GM18508 (cell line): Measurements from ENCODE around the gene MAN1B1.

Source experiments
- ATAC-seq: cut with Tn5 transposase; IDR thresholded peaks from one replicate; pipeline ENCODE4 v1.9.1; 2021; ENCODE audit warnings: moderate number of reproducible peaks; ENCODE audit not compliant: insufficient read depth, unreplicated experiment

The MAN1B1 gene

DNA sequence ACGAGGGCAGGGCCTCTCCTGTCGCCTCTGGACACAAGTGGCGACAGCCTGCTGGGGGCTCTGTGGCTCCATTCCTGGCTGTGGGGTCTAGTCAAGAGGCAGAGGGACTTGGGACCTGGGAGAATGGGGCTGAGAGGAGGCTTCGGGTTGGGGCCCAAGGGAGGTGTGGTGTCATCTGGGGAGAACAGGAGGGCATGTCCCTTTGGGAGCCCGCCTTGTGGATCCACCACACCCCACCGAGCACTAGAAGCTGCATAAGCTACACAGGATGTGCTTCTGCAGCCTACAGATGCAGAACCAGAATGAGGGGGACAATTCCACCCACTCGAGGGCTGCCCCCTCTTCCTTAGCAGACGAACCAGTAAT is 3.9 kb upstream of the MAN1B1 start:
- ATAC-seq, result no peak

DNA sequence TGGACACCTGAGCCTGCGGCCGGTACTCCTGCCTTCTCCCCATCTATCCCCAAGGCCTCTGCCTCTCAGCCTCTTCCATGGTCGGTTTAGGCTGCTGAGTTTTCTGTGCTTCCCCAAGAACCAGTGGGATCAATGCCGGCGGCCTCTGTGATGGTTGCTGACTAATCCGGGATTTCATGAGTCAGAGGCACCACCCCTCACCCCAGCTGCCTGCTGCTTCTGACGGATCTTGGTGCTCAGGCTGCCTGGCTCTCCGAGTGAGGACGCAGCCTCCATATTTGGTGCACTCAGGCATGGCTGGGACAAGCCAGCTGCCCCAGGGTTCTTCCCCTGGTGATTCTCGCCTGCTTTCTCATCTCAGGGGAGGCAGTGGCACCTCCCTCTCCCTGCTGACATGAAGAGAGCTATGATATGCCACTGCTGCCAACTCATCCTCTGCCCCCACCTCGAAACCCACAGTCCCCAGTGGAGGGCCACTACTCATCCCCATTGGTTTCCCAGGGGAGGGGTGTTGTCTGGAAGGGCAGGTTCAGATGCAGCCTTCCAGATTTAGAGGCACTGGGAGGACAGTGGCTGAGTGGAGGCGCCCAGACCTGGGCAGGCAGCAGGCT is 3.3 kb upstream of the MAN1B1 start:
- no peak for ATAC-seq

DNA sequence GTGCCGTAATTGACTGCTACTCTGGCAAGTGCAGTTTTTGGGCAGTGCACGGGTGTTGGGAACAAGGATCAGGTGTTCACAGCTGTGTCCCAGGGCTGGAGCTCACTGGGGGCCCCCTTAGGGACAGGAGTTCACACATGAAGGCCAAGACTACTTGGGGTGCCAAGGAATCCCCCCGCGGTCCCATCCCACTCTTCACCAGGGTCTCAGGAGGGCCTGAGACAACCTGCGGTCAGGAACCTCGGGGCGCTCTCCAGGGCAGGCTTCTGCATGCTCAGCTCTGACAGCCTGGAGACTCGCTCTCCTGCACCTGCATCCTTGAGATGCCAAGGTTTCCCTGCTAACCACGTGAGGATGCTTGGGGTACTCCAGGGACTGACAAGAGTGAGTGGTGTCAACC is 2.3 kb upstream of the MAN1B1 start:
- ATAC-seq, result no peak

- no peak for ATAC-seq
Measured at GRCh38 chr9:137085920-137086530, 760 bp upstream of the MAN1B1 start.

GRCh38 chr9:137087409-137087925 is 682 bp downstream of the MAN1B1 start:
- no peak for ATAC-seq

DNA sequence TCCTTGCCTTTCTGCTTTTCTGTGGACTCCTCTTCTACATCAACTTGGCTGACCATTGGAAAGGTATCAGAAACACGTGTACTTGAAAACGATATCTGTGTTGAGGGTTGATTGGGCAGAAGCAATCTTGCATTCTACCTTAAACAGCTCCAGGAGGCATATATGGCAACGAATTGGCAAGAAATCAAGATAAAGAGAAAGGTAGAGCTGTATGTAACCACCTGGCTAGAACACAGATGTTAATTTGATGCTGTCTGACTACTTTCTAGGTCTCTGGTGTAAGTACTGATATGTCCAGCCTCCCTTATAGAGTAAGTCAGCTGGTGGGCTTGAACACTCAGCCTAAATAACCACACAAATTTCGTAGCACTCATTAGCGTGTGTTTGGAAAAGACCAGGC is 1.3 kb downstream of the MAN1B1 start:
- no peak for ATAC-seq

DNA sequence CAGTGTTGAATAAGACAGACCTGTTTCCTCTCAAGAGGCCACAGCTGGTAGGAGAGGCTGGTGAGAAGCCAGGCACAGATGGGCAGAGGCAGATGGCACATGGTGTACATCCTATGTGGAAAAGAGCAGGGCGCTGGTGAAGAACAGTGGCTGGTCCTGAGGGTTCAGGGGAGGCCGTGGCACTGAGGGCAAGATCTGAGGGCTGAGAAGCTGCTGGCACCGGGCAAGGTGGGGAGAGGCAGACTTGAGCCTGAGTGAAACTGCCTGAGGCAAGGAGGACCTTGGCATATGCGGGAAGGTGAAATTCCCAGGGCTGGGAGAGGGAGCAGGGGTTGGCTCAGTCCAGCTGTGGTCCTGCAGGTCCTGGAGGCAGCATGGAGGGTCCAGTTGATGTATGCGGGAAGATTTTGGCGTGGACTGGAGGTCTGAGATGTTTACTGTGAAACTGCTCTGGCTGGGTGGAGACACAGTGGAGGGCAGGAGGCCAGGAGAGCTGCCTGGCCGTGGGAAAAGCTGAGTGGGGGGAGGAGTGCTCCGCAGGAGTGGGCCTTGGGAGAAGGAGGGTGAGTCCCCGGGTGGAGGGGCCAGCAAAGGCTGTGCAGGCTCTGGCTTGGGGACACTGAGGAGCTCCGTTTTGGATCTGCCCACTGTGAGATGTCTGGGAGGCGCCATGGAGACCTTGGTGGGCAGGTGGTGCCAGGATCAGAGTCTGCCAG is 2.6 kb downstream of the MAN1B1 start:
- no peak for ATAC-seq

DNA sequence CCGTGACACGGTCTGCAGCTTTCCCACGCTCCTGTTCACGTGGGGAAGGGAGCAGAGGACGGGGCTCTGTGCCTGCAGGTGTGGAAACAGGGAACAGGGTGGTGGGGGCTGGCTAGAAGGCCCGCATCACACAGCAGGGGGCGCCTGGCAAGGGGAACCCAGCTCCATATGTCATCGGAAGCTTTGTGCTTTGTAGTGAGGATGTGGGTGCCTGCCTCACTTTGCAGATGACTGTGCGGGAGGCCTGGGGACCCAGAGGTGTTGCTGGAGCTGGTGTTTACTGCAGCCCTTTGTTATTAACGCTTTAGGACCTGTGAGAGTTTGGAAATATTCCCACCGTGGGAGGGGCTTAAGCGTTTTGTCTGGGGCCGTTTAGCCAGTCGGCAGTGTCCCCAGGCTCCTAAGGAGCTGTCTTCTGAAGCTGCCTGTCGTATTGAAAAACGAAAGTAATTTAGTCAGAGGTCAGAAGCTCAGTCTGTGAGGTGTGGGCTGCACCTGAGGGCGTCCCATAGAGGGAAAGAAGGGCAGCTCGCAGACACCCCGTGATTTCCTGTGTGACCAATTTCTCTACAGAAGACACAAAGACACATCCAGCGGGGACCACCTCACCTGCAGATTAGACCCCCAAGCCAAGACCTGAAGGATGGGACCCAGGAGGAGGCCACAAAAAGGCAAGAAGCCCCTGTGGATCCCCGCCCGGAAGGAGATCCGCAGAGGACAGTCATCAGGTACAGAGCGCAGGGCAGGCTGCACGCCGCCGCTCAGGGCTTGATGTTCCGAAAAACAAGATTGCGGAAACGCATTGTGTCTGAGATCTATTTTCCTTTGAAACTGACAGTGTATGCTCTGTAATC is 9.1 kb downstream of the MAN1B1 start:
- ATAC-seq, result peak; percentile 48

- no peak for ATAC-seq
Measured at GRCh38 chr9:137096785-137097546, 10.2 kb downstream of the MAN1B1 start.

- ATAC-seq, result no peak
Measured at GRCh38 chr9:137097761-137098462, 11.1 kb downstream of the MAN1B1 start.

DNA sequence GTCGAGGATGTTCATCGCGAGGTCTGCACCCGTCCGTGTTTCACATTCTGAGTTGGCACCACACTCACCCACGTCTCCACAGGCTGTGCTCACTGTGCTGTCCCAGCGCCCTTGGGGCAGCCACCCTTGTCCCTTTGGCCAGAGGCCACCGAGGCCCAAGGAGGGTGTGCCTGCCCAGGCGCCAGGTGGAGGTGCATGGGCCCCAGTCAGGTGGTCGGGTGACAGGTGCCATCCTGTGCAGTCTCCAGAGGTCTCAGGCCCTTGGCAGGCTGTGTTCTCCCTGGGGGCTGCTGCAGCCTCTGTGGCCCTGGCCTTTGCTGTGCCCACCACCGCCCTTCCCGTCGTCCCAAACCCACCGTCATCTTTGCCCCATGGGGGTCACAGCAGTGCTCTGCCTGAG is 12.4 kb downstream of the MAN1B1 start:
- ATAC-seq, result no peak

DNA sequence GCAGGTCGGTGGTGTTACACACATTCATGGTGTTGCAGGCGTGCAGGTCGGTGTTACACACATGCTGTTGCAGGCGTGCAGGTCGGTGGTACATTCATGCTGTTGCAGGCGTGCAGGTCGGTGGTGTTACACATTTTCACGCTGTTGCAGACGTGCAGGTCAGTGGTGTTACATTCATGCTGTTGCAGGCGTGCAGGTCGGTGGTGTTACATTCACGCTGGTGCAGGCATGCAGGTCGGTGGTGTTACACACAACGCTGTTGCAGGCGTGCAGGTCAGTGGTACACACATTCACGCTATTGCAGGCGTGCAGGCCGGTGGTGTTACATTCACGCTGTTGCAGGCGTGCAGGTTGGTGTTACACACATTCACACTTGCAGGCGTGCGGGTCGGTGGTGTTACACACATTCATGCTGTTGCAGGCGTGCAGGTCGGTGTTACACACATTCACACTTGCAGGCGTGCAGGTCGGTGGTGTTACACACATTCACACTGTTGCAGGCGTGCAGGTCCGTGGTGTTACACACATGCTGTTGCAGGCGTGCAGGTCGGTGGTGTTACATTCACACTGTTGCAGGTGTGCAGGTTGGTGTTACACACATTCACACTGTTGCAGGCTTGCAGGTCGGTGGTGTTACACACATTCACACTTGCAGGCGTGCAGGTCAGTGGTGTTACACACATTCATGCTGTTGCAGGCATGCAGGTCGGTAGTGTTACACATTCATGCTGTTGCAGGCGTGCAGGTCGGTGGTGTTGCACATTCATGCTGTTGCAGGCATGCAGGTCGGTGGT is 16.6 kb downstream of the MAN1B1 start:
- ATAC-seq, result no peak

DNA sequence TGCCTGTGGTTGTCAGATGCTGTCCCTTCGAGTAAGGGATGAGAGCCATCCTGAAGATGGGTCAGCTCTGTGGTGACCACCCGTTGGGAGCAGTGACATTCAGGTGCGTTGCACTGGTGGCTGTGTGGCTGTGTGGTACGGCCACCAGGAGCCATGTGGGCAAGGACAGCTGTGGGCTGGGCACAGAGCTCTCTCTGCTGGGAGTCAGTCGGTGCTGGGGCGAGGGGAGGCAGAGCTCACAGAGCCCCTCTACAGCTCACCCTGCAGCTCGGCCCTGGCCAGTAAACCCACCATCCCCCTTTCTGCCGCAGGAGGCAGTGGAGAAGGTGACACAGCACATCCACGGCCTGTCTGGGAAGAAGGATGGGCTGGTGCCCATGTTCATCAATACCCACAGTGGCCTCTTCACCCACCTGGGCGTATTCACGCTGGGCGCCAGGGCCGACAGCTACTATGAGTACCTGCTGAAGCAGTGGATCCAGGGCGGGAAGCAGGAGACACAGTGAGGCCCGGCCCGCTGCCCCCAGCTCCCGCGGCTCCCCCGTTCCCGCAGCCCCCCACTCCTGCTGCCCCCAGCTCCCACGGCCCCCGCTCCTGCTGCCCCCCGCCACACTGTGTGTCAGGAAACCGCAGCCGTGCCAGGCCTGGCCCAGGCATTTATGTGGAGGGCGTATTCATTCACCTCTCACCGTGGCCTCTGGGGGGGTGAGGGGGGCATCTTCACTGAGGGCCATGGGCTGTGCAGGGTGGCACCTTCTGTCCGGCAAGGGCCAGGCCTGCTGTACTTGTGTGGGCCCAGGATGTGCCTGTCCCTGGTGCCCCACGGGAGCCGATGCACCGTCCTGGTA is 19.3 kb downstream of the MAN1B1 start:
- no peak for ATAC-seq

DNA sequence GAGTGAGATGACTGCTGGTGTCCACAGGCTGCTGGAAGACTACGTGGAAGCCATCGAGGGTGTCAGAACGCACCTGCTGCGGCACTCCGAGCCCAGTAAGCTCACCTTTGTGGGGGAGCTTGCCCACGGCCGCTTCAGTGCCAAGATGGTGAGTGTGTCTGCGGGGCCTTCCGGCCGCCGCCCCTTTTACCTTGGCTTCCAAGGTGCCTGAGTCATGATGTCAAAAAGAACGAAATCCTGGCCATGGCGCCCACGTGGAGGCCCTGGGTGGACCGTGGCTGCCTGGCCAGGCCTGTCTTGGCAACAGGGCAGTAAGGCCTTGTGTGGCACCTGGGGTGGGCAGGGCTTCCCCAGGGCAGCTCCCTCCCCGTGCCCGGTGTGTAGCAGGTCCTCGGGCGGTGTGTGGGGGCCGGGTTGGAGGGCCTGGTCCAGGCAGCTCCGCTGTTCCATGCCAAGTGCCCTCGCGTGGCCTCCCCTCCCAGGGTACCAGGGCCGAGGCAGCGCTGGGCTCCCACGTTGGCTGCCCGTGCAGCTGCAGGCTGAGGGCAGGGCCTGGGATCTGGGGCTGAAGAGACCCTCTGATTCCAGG is 20.0 kb downstream of the MAN1B1 start:
- no peak for ATAC-seq

DNA sequence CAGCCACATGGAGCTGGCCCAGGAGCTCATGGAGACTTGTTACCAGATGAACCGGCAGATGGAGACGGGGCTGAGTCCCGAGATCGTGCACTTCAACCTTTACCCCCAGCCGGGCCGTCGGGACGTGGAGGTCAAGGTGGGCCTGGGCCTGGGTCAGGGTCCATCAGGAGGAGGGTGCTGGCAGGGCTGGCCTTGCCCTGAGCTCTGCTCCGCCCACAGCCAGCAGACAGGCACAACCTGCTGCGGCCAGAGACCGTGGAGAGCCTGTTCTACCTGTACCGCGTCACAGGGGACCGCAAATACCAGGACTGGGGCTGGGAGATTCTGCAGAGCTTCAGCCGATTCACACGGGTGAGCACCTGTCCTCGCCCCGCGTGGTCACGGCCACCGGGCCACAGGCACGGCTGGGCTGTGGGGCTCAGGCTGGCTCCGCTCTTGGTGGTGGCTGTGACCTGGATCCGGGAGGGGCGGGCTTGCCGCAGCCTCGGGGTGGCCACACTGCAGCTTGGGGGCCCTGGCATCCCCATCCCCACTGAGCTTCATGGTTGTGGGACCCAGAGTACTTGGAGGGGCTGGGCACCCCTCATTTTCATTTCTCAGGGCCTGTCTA is 20.6 kb downstream of the MAN1B1 start:
- ATAC-seq, result no peak

- ATAC-seq, result no peak
Measured at GRCh38 chr9:137107982-137108381, 21.2 kb downstream of the MAN1B1 start.
